SK-N-DZ (cell line): ENCODE measurements around the gene KRTAP13-3. TPM values are rescaled to one million over a fixed set of nuclear protein-coding genes. Genes with fewer than 3 reads are reported as not detected.
A peak's percentile ranks its signal among the peaks of the same experiment; 100 is the strongest.

Source experiments
- DNase-seq: peaks from one replicate; pipeline ENCODE4 v3.0.0-alpha.2; 2015; ENCODE audit warnings: low spot score
- polyA plus RNA-seq, 2 experiments: library from polyadenylated mRNA; depleted of rRNA; stranded (reverse); fragments of >200 nt; gene quantifications; 2 replicates each; pipeline ENCODE4 v1.2.3, GENCODE V29; 2014

Gene KRTAP13-3, protein sequence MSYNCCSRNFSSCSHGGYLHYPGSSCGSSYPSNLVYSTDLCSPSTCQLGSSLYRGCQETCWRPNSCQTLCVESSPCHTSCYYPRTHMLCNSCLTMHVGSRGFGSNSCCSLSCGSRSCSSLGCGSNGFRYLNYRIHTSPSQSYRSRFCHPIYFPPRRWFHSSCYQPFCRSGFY
- polyA plus RNA-seq (2014; cell fraction: cytosol; rRNA removed): not detected in 2 replicates
- not detected in 2 replicates for polyA plus RNA-seq (2014; cell fraction: nucleus; rRNA removed)

DNA sequence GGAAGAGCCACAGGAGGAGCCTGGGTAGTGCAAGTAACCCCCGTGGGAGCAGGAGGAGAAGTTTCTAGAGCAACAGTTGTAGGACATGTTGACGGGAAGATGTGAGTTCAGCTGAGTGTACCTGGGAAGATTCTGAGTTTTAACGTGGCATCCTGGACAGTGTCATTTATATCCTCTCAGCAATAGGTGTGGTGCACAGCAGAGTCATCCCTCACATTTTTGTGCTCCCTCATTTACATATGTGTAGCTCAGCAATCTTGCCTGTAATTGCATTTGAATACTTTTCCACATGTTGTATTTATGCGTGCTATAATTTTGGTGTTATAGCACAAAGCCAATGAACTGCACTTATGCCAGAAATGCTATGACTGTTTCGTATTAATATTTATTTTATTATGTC is at the start of gene KRTAP13-3:
TSS of gene KRTAP13-3 (minus strand) at position 101 of the 400 bp plus-strand sequence. CDS start at position 87, 14 bp downstream.
- DNase-seq: no peak

- DNase-seq: no peak
Observed at GRCh38 chr21:30468900-30469714, 43.4 kb upstream of the KRTAP13-3 start.

DNA sequence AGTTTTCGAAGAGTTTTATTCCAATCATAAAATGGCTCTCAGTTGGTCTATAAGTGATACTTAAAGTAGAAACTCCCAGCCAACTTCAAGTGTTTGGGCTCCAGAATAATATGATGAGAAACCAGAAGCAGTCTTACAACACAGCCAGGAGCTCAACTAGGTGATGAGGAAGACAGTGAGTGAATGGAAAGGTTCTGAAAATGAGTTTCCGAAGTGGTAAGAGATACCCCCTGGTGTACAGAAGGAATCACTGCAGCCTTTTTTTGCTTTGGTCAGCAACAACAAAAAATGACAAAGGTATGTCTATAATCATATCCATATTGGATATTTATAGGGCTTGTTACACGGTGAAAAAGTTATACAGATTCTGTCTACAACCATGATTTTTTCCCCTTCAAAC is 38.0 kb upstream of the KRTAP13-3 start:
- DNase-seq: peak; percentile 2

- no peak for DNase-seq
Observed at GRCh38 chr21:30448514-30448913, 22.8 kb upstream of the KRTAP13-3 start.

DNA sequence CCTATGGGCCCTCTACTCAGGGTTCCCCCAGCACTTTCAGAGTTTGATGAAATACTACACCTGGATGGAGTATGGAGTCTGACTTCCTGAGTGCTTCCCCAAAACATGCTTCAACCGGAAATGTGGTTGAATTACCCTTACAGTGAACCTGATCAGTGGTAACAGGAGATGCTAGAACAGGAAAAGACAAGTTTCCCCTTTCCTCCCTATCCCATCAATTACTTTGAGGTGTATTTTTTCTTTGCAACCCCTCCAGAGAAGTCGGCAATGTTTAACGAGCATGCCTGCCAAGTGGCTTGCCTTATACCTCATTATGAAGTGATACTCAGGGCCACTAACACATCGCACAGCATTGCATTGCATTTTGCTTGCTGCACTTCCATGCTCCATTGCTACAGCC is 21.3 kb upstream of the KRTAP13-3 start:
- no peak for DNase-seq

GRCh38 chr21:30444204-30444603 is 18.5 kb upstream of the KRTAP13-3 start:
- DNase-seq: no peak

DNA sequence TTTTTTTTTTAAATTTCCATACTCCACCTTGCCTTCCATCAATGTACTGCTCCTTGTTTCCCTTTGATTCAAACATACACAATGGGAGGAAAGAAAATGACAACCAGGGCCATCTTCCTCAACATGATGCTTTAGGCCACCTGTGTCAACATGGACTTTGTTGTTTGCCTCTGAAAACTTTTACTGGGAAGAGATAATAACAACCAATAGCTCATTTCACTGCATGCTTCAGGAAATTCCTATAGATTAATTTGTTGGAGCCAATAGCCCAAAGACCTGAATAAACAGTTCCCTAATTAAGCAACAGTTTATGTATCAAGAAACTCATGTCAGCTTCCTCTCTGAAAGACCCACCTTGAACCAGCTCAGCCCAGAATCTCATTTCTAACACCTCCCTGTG is 17.5 kb upstream of the KRTAP13-3 start:
- no peak for DNase-seq

DNA sequence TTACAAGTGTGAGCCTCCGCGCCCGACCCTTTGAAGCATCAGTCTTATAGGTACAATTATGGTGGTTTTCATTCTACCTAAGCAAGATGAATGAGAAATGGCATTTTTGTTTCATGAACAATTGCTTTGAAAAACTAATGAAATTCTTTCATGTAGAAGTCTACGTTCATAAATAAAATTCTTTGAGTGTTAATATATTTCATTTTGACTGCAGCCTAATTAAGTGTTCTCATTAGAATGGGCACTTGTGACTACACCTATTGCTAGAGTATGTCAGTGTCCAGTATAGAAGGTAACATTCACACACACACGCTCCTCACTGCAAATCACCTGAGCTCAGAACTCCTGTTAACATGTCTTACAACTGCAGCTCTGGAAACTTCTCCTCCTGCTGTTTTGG is 14.2 kb upstream of the KRTAP13-3 start, which contains the start of gene KRTAP15-1:
TSS of gene KRTAP15-1 (plus strand) at position 301 of the 400 bp plus-strand sequence. CDS start at position 354, 53 bp downstream.
- DNase-seq: no peak

- DNase-seq: no peak
Observed at GRCh38 chr21:30437010-30437565, 11.4 kb upstream of the KRTAP13-3 start.

DNA sequence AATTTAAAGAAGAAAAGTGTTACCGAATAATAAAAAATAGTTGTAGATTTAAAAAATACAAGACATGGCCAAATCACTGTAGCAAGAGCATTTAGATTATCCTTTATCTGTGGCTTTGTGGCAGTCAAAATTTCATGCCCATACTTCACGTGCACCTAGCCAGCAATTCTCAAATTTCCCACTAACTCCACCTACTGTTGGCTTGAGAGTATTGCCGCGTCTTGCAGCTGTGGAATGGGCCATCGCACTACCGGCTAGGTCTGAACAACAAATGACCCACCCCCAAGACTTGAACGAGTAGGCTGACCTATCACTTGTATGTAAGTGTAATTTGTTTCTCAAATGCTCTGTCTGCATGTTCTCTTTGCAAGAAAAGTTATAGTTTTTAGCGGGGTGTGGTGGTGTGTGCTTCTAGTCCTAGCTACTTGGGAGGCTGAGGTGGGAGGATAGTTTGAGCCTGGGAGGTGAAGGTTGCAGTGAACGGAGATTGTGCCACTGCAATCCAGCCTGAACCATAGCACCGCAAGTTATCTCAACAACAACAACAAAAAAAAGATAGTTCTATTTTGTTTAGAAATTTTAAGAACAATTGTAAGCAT is 8.4 kb upstream of the KRTAP13-3 start:
- DNase-seq: peak; percentile 16

GRCh38 chr21:30430170-30430655 is 4.5 kb upstream of the KRTAP13-3 start, which contains the start of gene KRTAP13-4:
KRTAP13-4 (plus strand) TSS chr21:30430220; CDS start chr21:30430276, 56 bp downstream.
- DNase-seq: no peak

DNA sequence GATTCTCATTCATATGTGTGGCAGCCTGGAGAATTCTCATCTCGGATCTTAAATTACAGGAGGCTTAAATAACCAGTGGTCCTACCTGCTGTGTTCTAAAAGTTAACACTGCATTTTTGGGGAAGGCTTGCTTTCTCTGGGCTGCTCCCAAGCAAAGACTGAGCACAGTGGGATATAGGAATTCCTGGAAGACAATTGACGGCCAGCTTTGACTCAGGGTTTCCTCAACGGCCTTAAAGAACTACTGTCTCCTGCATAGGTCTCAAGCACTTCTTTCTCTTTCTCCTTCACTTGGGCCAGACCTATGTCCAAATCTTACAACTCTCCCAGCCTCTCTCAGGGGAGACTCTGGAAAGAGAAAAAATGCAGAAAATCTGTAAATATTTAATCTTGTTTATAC is 1.0 kb upstream of the KRTAP13-3 start:
- no peak for DNase-seq

DNA sequence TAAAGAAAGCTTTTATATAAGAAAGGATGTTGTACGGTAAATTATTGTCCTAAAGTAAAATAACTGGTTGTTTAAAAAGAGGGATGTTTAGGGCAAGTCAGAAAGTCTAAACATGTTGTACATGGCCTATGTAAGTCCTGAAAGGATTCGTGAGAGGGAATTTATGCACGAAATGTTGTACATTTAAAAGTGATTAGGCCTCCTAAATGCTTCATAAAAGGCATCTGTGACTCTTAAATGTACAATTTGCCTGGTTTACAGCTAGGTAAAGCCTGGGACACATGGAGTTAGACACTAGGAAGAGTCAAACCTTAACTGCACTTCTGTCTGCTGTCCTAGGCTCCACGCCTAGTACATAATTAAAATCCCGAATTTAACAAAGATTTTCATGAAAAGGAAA is 9.7 kb downstream of the KRTAP13-3 start:
- no peak for DNase-seq

- DNase-seq: peak; percentile 77
Observed at GRCh38 chr21:30408782-30409494, 16.8 kb downstream of the KRTAP13-3 start.

DNA sequence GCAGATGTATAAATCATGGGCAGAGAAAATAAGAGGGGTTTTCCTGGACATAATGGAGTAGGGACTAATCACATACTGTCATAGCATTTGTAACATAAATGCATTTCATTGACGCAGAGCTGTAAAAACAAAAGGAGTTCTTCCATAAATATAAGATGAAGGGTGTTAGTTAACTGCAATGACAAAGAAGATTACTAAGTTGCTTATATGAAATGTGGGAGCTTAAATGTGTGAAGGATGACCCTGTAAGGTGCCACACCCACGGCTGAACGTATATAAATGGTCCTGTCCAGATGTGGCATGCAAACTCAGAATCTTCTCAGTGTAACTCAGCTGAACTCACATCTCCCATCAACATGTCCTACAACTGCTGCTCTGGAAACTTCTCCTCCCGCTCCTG is 30.0 kb downstream of the KRTAP13-3 start, which contains the start of gene KRTAP13-1:
TSS of gene KRTAP13-1 (plus strand) at position 301 of the 400 bp plus-strand sequence. CDS start at position 357, 56 bp downstream.
- no peak for DNase-seq

DNA sequence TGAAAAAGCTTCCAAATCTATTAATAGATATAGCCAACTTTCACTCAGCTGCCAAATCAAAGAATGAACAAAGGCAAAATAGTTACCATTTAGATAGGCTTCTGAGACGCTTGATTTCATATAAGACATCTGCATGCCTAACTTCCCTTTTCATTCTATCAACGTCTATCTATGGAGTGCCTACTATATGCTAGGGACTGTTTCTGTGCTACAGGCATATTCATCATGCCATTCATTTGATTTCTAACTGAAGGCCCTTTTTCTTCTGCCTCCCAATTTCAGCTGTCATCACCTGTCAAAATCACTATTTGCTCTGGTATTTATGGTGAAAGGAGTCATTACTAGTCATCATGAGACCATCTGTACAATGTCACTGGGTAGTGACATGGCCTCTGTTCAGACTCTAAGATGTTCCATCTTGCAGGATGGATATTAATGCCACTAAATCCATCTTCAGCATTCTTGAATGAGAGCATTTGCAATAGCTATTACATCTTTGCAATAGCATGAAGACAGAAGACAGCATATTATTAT is 34.2 kb downstream of the KRTAP13-3 start:
- DNase-seq: peak; percentile 7

GRCh38 chr21:30382201-30382600 is 43.5 kb downstream of the KRTAP13-3 start:
- DNase-seq: no peak
